HG03442 (cell line): ENCODE data around the gene ANO2.

Experiments used
- ATAC-seq: cut with Tn5 transposase; IDR thresholded peaks from one replicate; pipeline ENCODE4 v1.9.1; 2021; ENCODE audit warnings: mild to moderate bottlenecking, moderate library complexity; ENCODE audit not compliant: unreplicated experiment

Gene ANO2

GRCh38 chr12:5587711-5588121 is 357.3 kb downstream of the ANO2 start:
- ATAC-seq = no peak

- ATAC-seq = no peak
Measured at GRCh38 chr12:5586201-5586600, 358.9 kb downstream of the ANO2 start.

DNA sequence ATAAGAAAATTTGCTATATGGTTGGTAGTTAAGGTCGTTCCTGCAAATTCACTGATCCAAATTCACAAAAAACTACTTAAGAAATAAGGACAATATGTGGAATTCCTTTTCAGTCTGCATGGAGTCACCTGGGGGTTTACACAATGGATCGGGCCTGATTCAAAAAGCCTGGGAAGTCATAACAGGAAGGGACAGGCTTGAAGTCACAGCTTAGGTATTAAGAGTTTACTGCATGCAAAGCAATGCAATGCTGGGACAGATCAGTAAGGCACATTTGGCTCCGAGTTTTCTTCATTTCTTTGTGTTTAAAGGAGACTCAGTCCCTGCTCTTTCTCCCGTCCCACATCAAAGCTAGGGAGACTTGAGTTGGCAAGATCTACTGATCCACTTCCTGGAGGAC is 359.9 kb downstream of the ANO2 start:
- no peak for ATAC-seq

GRCh38 chr12:5584412-5585175 is 360.5 kb downstream of the ANO2 start:
- ATAC-seq = no peak

- no peak for ATAC-seq
Measured at GRCh38 chr12:5582541-5582940, 362.5 kb downstream of the ANO2 start.

DNA sequence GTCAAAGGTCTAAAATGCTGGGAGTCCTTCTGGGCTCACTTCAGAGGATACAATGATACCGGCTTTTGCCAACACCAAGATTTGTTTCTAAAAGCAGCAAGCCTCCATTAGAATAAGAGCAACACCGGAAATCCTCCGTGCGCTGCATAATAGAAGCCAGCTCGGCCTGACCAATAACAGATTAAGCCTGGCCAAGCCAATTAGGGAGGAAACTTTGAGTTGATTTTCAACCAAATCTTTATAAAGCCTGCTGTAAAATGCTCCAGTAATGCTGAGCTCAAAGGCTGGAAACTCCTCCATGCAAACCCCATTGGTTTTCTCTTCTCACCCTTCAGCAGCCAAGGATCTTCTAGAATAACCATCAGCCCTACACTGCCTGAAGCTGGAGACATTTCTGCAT is 363.0 kb downstream of the ANO2 start:
- no peak for ATAC-seq

- ATAC-seq = no peak
Measured at GRCh38 chr12:5581616-5582015, 363.4 kb downstream of the ANO2 start.

DNA sequence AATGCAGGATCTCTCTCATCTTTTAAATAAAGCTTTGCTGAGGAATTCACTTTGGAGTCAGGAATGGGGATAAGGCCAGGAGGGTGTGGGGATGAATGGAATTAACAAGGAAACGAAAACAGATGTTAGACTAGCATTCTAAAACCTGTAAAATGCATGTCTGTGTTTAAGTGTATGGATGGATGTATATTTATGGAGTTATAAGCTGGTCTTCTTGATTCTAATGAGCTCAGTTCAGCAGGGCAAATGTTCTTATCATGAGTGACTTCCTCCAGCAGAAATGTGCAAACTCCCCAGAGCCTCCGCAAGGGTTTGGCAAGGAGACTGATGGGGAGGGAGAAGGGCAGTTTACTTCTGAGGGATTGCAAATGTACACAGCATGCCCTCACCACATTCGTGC is 364.0 kb downstream of the ANO2 start:
- no peak for ATAC-seq

- ATAC-seq = no peak
Measured at GRCh38 chr12:5578775-5579174, 366.3 kb downstream of the ANO2 start.

DNA sequence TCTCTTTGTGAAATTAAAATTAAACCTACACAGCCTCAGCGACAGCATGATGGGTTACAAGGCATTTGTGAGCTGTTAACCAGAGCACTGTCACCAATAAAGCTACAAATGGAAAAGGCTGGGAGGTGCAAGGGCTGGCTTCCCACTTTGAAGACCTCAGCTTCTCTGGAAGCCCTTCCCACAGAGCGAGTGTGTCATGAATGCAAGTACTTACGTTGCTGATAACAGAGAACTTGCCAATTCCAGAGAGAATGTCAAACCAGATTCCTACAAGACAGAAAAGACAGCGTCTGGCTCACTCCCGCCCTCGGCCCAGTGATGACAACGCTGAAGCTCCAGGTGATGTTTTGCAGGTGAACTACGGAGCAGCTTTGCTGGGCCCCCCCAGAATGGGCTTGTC is 367.3 kb downstream of the ANO2 start:
- ATAC-seq = no peak

GRCh38 chr12:5577211-5577612 is 367.8 kb downstream of the ANO2 start:
- no peak for ATAC-seq

DNA sequence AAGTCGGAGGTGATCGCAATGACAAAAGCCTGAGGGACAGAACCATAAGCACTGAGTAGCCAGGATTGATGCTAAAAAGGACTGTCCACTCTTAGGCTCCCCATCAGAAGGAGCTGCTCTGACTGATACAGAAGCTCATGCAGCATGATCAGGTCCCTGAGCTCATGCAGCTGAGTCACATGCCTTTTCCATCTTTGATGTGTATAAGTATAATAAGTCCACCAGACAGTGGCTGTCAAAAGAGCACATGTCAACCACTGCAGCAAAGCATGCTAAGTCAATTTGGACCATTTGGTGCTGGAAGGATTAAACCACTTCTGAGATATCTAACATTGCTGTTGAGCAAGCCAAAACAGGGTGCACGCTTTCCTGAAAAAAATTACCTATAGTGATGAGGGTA is 369.1 kb downstream of the ANO2 start:
- no peak for ATAC-seq

DNA sequence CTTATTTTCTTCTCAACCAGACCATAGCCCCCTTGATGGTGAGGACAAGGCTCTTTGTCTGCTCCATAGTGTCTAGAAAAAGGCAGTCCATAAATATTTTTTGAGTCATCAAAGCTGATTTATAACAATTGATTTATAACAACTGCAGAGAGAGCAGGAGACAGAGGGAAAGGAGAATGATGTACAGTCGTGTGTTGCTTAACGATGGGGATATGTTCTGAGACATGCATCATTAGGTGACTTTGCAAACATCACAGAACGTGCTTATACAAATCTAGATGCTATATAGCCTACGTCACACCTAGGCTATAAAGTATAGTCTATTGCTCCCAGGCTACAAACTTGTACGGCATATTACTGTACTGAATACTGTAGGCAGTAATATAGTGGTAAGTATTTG is 369.8 kb downstream of the ANO2 start:
- no peak for ATAC-seq

- no peak for ATAC-seq
Measured at GRCh38 chr12:5573390-5573789, 371.7 kb downstream of the ANO2 start.

DNA sequence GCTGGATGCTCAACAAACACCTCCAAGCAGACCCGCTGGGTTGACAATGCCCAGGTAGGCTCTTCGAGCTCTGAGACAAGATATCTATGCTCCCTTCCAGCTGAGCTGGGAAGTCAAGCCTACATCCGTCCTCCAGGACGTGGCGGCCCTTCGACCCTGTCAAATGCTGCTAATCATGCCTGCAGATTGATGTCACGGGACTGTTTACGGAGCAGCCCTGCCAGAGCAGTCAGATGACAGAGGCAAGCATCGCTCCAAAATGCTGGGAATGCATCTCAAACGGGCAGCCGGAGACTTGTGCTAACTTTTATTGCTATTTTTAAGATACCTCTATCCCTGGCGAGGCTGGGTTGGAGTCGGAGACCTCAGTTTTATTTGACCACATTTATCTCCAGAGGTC is 373.9 kb downstream of the ANO2 start:
- no peak for ATAC-seq

GRCh38 chr12:5570416-5570815 is 374.6 kb downstream of the ANO2 start:
- no peak for ATAC-seq

GRCh38 chr12:5568325-5568981 is 376.6 kb downstream of the ANO2 start:
- no peak for ATAC-seq

DNA sequence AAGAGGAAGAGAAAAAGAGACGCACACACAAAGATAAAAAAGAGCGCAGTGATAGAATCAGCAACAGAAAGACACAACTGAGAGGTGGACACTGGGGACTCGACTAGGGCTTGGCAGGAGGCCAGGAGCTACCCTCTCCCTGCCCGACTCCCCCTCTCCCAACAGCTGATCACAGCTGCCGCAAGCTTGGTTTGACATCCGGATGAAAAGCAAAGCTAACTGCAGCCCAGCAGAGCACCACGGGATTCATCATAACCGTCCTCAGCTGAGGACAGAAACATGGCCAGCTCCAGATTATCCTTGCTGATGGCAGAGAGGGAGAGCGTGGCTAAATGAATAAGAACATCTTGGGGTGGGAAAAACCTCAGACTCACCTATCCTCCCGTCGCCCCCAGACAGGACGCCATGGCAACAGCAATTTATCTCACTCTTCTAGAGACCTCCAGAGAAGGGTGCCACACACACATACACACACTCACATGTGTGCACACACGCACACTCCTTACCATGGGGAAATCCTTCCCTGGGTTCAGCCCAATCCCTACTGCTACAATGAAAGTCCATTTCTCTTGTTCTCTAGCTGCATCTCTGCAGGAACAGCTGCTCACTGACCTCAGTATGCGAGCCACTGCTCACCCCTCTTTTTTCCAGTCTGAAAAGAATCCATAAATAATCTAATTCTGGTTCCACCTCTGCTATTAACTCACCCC is 377.9 kb downstream of the ANO2 start:
- ATAC-seq = no peak

- ATAC-seq = no peak
Measured at GRCh38 chr12:5565933-5566599, 379.0 kb downstream of the ANO2 start.

- no peak for ATAC-seq
Measured at GRCh38 chr12:5562581-5562980, 382.5 kb downstream of the ANO2 start.

DNA sequence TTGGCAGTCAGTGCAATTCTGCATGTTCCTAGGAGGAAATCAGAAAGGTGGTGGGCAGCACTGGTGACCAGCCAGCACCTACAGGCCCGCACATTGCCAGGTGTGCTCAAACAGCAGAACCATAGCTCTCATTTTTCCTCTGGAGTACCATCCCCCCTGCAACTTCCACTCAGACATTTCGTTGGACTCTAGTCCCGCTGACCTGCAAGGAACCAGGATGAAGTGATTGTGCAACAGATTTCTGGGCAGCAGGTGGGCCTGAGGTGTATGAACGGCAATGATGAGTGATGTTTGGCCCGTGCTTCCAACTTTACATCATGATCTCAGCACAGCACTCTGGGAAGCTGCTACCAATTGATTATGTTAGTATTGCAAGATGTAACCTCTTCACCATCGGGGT is 383.2 kb downstream of the ANO2 start:
- no peak for ATAC-seq

- ATAC-seq = no peak
Measured at GRCh38 chr12:5561057-5561456, 384.0 kb downstream of the ANO2 start.
